HG03045 (cell line): ENCODE measurements around the gene KMT5C.

Source experiments
- ATAC-seq: cut with Tn5 transposase; IDR thresholded peaks from one replicate; pipeline ENCODE4 v1.9.1; 2021; ENCODE audit warnings: mild to moderate bottlenecking, moderate library complexity; ENCODE audit not compliant: unreplicated experiment

Gene KMT5C

DNA sequence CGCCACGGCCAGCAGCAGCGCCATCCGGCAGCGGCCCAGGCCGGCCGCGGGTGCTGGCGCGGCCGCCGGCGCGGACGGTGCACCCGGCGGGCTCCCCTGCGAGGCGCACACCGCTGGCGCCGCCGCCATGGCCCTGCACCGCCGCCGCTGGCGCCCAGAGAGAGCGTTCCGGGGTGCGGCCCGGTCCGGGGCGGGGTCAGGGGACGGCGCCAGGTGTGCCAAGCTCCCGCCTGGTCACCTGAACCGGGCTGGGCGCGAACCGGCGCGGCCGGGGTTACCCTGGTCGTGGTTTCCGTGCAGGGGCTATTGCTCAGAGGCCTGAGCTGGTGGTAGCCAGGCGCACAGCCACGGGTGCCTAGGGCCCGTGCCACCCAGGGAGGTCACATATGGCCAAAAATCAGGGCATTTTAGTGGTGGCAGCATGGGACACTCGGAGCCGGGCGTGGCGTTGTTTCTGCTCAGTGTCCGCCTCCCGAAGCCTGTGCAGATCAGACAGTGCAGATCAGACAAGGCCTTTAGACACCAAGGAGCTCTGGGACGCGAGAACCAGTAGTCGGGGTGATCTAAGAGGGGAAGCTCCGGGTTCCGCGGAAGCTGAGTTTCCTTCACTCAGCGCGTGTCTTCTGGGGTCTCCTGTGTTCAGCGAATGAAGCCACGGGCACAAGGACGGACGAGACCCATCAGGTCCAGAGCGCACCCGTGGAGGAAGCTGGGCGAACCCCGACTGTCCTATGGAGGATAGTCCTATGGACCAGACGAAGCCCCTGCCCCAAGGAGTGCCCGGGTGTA, 44.6 kb downstream of the KMT5C start, which contains the start of gene TMEM238:
Gene TMEM238, minus strand, starts transcription at position 162 of the 789 bp plus-strand sequence. Its CDS starts 33 bp downstream, at position 129.
- no peak for ATAC-seq

DNA sequence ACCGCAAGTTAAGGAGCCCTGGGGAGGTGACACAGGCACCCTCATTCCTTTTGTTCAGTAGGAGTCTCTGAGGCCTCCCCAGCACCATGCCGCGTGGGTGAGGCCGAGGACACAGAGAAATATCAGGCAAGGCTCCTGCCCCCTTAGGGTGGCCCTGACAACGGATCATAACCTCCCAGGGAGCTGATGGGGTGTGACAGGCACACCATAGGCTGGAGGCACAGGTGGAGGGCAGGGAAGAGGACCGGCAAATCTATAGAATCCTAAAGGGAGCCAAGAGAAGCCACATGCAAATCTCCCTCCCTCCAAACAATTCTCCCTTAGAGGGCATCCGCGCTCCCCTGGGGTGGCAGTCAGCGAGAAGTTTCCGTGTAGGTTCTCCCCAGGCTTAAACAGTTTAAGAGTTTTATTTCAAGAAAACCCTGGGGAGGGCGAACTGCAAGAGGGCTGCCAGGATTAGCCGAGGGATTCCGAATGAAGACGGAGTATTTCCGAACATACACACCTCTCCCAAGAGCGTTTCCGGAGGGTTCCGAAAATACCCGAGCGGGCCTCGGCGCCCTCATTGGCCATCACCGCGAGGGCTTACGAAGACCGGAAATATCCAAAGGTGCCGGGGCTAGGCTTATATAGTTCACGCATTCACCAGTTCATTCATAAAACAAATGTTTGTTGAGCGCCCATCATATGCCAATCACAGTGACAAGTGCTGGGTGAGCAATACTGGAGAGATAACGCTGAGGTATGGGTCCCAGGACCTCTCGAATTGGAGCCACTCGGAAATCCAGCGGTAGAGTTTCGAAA, 45.4 kb downstream of the KMT5C start:
- ATAC-seq, result peak; percentile 48

DNA sequence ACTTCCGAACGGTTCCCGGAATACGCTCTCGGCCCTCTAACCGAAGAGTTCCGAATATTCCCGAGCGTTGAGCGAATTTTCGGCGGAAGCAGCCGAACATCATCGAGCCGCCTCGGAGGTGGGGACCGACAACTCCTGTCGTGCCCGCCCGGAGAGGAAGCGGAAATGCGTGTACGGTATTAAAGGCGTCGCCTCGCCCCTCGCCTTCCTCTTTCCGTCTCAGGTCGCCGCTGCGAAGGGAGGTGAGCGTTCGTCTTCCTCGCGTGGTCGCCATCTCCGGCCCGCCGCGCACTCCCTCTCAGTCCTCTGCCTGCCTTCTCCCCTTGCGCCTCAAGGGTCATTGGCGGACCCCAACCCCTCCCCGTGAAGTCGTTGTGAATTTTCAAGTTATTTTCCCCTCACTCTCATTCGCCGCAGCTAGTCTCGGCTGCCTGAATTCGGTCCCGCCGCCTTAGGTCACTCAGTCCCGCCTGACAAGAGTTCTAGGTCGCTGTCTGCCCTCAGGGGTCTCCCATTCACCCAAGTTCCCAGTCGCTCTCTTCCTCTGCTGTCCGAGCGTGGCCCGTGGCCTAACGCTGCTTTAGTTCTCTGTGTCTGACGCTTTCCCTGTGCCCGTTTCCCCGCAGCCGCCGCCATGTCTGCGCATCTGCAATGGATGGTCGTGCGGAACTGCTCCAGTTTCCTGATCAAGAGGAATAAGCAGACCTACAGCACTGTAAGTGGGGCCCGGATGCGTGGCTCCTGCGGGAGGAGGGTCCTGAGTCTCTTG, 46.2 kb downstream of the KMT5C start, which contains the start of gene RPL28:
Gene RPL28, plus strand, starts transcription at position 209 of the 769 bp plus-strand sequence. Its CDS starts 426 bp downstream, at position 635.
- peak; percentile 64 for ATAC-seq

DNA sequence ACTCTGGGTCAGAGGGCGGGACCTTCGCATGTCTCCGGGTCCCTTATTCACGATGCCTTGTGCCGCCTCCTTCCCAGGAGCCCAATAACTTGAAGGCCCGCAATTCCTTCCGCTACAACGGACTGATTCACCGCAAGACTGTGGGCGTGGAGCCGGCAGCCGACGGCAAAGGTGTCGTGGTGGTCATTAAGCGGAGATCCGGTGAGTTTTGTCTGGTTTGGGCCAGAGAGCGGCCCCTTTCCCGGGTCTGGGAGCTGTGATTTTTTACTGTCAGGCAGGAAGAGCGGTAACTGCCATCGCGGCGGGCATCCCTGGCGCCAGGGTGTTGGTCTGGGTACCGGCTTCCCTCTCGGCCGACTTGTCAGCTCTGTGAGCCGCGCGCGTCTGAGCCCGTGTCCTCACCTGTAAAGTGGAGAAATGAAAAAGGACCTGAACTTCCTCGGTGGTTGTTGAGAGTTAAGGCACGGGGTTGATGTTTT, 46.9 kb downstream of the KMT5C start:
- no peak for ATAC-seq

DNA sequence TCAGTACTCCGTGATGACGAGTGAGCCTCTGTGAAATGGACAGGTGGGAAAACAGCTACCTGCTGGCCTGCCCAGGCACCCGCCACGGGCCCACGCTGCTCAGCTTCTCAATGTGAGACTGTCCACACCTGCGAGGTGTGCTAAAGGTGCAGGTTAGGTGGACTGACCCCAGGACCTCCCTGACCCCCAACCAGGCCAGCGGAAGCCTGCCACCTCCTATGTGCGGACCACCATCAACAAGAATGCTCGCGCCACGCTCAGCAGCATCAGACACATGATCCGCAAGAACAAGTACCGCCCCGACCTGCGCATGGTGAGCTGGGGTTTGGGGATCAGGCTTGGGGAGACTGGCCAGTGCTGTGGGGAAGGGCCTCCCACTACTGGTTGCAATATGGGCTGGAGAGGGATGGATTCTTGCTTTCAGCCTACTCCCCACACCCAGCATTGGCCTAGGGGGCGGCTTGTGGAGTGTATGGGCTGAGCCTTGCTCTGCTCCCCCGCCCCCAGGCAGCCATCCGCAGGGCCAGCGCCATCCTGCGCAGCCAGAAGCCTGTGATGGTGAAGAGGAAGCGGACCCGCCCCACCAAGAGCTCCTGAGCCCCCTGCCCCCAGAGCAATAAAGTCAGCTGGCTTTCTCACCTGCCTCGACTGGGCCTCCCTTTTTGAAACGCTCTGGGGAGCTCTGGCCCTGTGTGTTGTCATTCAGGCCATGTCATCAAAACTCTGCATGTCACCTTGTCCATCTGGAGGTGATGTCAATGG, 48.2 kb downstream of the KMT5C start:
- no peak for ATAC-seq

DNA sequence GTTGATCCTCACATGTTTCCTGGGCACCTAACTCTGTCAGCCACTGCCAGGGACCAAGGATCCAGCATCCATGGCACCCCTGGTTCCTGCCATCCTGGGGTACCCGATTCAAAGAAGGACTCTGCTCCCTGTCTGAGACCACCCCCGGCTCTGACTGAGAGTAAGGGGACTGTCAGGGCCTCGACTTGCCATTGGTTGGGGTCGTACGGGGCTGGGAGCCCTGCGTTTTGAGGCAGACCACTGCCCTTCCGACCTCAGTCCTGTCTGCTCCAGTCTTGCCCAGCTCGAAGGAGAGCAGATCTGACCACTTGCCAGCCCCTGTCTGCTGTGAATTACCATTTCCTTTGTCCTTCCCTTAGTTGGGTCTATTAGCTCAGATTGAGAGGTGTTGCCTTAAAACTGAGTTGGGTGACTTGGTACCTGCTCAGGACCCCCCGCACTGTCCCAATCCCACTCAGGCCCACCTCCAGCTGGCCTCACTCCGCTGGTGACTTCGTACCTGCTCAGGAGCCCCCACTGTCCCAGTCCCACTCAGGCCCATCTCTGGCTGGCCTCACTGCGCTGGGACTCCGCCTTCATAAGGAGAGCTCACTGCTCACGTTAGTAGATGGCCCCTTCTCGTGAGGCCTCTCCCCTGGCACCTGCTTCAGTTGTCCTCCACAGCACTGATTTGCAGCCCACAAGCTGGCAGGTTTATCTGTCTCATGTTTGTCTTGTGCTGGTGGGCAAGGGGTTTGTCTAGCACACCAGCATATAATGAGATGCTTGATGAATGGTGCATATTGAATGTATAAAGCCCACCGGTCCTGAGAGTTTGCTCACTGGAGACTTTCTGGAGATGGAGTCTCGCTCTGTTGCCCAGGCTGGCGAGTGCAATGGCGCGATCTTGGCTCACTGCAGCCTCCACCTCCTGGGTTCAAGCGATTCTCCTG, 50.0 kb downstream of the KMT5C start:
- no peak for ATAC-seq

DNA sequence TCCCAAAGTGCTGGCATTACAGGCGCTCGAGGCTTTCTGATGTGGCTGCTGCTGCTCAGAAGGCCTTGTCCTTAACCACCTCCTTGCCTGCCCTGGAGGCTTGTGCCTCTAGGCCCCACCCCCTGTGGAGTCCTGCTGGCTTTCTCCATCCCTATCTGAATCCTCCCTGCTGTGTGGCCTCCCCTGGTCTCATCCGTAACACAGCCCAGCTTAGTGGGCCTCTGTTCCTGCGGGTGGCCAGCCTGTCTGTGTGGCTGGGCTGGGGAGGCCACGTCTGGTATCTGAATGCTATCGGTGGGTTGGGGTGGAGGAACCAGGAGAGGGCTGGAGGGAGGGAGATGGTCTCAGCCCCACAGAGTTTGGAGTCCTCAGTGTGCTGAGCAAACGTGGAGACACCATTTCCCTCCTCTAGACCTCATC, 50.8 kb downstream of the KMT5C start:
- ATAC-seq, result no peak

DNA sequence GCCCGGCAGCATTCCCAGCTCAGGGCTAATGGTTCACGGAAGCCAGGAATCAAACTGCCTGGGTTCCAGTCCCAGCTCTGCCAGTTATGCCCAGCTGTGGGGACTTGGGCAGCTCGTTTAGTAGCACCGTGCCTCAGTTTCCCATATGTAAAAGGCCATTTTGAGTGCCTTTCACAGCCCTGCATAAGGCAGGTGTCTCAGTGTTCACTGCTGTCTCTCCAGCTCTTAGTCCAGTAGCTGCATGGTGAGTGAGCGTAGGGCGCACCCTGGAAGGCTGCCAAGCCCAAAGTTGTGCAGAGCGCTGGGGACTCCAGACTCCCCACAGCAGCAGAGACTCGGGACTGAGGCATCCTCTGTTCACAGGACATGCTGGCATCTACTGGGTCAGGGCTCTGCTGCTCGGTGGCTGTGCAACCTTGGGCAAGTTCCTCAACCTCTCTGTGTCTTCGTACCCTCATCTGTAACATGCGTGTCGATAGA, 51.6 kb downstream of the KMT5C start:
- no peak for ATAC-seq

DNA sequence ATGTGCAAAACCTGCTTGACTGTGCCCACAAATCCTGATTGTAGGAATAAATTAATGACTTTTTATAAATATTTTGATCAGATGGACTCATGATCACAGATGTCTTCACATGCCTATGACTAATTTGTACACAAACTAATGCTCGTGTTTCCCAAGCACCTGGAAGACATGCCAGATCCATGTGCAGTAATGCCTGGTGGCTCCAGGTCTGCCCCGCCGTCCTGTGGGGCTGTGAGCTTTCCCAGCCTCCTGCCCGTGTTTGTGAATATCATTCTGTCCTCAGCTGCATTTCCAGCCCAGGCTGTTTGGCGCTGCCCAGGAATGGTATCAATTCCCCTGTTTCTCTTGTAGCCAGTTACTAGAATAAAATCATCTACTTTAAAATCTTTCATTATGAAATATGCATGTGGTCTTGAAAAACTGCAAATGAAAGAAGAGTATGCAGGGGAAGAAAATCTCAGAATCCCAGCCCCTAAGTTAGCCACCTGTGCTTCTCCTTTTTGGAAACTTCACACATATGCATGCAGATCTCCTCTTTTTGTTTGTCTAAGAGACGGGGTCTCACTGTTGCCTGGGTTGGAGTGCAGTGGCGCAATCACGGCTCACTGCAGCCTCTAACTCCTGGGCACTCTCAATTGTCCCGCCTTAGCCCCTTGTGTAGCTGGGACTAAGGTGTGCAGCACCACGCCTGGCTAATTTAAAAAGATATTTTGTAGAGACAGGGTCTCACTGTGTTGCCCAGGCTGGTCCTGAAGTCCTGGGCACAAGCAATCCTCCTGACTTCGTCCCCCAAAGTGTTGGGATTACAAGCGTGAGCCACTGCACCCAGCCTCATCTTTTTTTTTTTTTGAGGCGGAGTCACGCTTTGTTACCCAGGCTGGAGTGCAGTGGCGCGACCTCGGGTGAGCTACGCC, 52.3 kb downstream of the KMT5C start:
- no peak for ATAC-seq

DNA sequence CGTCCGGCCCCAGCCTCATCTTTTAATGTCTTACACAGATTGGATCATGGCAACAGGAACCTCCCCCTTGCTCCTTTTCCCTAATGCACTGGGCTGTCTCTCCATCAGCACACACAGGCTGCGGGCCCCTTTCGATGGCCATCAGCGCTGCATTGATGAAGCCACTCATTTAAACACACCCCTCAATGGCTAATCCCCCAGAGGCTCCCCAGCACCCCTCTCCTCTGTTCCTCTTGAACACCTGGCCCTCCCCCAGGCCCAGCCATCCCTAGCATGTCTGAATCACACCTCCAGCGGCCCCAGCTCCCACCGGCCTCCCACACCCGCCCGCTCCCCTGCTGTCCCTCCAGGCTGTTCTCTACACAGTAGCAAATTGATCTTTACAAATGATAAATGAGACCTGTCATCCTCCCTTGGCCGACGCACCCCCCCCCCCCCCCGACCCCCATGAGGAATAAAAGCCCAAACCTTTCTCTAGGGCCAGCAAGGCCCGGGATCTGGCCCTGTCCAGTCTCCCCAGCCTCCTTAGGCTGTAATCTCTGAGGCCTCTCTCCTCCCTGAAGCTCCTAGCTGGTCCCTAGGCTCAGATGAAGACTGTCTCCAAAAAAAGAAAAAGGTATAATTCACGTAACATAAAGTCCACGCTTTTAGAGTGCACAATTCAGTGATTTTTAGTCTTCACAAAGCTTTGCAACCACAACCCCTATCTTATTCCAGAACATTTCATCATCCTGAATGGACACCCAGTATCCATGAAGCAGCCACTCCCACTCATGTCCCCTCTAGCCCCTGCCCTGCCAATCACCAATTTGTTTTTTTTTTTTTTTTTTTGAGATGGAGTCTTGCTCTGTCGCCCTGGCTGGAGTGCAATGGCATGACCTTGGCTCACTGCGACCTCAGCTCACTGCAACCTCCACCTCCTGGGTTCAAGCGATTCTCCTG, 53.4 kb downstream of the KMT5C start:
- no peak for ATAC-seq
